Endothelial cell of umbilical vein (primary cell): ENCODE results near the gene WNK4. TPM values are rescaled to one million over a fixed set of nuclear protein-coding genes. Genes with fewer than 3 reads are reported as not detected.

Source experiments
- BruUV-seq: library from RNA; stranded (reverse); fragments of 400-500 nt; replicated peaks from 2 replicates; lab custom pipeline; 2021; lab: Mats Ljungman, UMichigan
- CTCF ChIA-PET: fragments of 300-600, 350-600 bp; sonication (Branson Sonifier 250); formaldehyde crosslinking; loops from one replicate; lab custom pipeline; 2021; ENCODE audit warnings: antibody characterized with exemption, inconsistent platforms; lab: Charles Lee
- POLR2A ChIA-PET: fragments of 300-600, 350-600 bp; sonication (Branson Sonifier 250); formaldehyde crosslinking; loops from one replicate; lab custom pipeline; 2021; ENCODE audit warnings: antibody characterized with exemption, inconsistent platforms; lab: Charles Lee
- DNase-seq: peaks from one replicate; pipeline ENCODE4 v3.0.0-alpha.2; 2011; ENCODE audit warnings: low read depth, low spot score
- FAIRE-seq: peaks from 2 replicates; lab custom pipeline; 2011; peaks lifted over from hg19 to GRCh38; lab: Jason Lieb, UNC
- H2AFZ ChIP-seq: 2 replicates; pipeline ENCODE4 v1.6.0; 2012; ENCODE audit warnings: low read depth, low read length, control low read depth, inconsistent platforms
- H3K27ac ChIP-seq: 2 replicates; pipeline ENCODE4 v1.5.1; 2011; ENCODE audit warnings: low read depth, mild to moderate bottlenecking, control low read depth, low read length, moderate library complexity; ENCODE audit not compliant: insufficient read depth
- H3K27me3 ChIP-seq, 2 experiments: 2 replicates each; pipeline versions ENCODE4 v1.6.0 to v1.6.1; 2011; ENCODE audit warnings: low read length in 2 of 2, mixed read lengths in 1 of 2; ENCODE audit not compliant: control insufficient read depth in 2 of 2, insufficient read depth in 2 of 2
- H3K36me3 ChIP-seq, 2 experiments: 2 replicates in 1 of 2; 3 replicates in 1 of 2; pipeline ENCODE4 v1.5.1; 2011; ENCODE audit warnings: low read length in 2 of 2, mild to moderate bottlenecking in 1 of 2, moderate library complexity in 1 of 2; ENCODE audit not compliant: control insufficient read depth in 2 of 2, insufficient read depth in 2 of 2; ENCODE audit errors: extremely low read depth in 1 of 2
- H3K4me1 ChIP-seq: 3 replicates; pipeline ENCODE4 v1.5.1; 2011; ENCODE audit warnings: mild to moderate bottlenecking, low read length; ENCODE audit not compliant: control insufficient read depth, insufficient read depth; ENCODE audit errors: extremely low read depth
- H3K4me2 ChIP-seq: 2 replicates; pipeline ENCODE4 v1.6.1; 2011; ENCODE audit warnings: low read length, control low read depth, mixed read lengths; ENCODE audit not compliant: insufficient read depth
- H3K4me3 ChIP-seq, 3 experiments: fragments of 200-600 bp in 1 of 3; sonication (generic), shearing (Covaris generic) in 1 of 3; replicated peaks in 1 of 3; 2 replicates each; pipeline ENCODE4 v1.5.1; 2011 to 2016; ENCODE audit warnings: control low read depth in 3 of 3, low read length in 3 of 3, mild to moderate bottlenecking in 2 of 3, inconsistent platforms in 1 of 3, low read depth in 1 of 3, moderate library complexity in 1 of 3; ENCODE audit not compliant: insufficient read depth in 1 of 3
- H3K79me2 ChIP-seq: 2 replicates; pipeline ENCODE4 v1.6.0; 2012; ENCODE audit warnings: low read length, inconsistent platforms; ENCODE audit not compliant: control insufficient read depth, insufficient read depth
- H3K9ac ChIP-seq: replicated peaks from 2 replicates; pipeline ENCODE3; 2011; ENCODE audit warnings: low read length, control low read depth; ENCODE audit not compliant: insufficient read depth; ENCODE audit errors: extremely low read depth
- H3K9me1 ChIP-seq: replicated peaks from 3 replicates; pipeline ENCODE4 v1.6.0; 2011; ENCODE audit warnings: mild to moderate bottlenecking, low read length; ENCODE audit not compliant: control insufficient read depth, insufficient read depth; ENCODE audit errors: extremely low read depth
- H3K9me3 ChIP-seq: replicated peaks from 2 replicates; pipeline ENCODE4 v1.5.1; 2012; ENCODE audit warnings: low read length, inconsistent platforms; ENCODE audit not compliant: control insufficient read depth, insufficient read depth
- H4K20me1 ChIP-seq: replicated peaks from 2 replicates; pipeline ENCODE3; 2011; ENCODE audit warnings: mild to moderate bottlenecking, low read length; ENCODE audit not compliant: control insufficient read depth, insufficient read depth; ENCODE audit errors: extremely low read depth
- CTCF ChIP-seq, 2 donors: IDR thresholded peaks; 1 replicate in 1 of 2; 2 replicates in 1 of 2; pipeline ENCODE4 v1.5.1; 2011; ENCODE audit warnings: low read length in 2 of 2, mild to moderate bottlenecking in 2 of 2, moderate library complexity in 2 of 2, control low read depth in 1 of 2, inconsistent platforms in 1 of 2, low read depth in 1 of 2; ENCODE audit not compliant: insufficient read depth in 1 of 2; ENCODE audit errors: extremely low read depth in 1 of 2
- EZH2 ChIP-seq: IDR thresholded peaks from 2 replicates; pipeline ENCODE4 v1.6.1; 2012; ENCODE audit warnings: borderline replicate concordance, low read depth, mild to moderate bottlenecking, moderate library complexity, low read length, inconsistent platforms; ENCODE audit not compliant: severe bottlenecking
- FOS ChIP-seq: IDR thresholded peaks from 2 replicates; pipeline ENCODE4 v1.6.1; 2011; ENCODE audit warnings: mild to moderate bottlenecking, low read length, moderate library complexity, borderline replicate concordance; ENCODE audit not compliant: insufficient read depth
- GATA2 ChIP-seq: IDR thresholded peaks from 2 replicates; pipeline ENCODE4 v1.7.0; 2011; ENCODE audit warnings: low read depth, mild to moderate bottlenecking, moderate library complexity, mixed read lengths, low read length; ENCODE audit not compliant: insufficient read length, insufficient read depth
- JUN ChIP-seq: IDR thresholded peaks from 2 replicates; pipeline ENCODE4 v1.6.1; 2011; ENCODE audit warnings: borderline replicate concordance, low read depth; ENCODE audit not compliant: insufficient read length, insufficient read depth
- MAX ChIP-seq: IDR thresholded peaks from 2 replicates; pipeline ENCODE4 v1.6.1; 2011; ENCODE audit not compliant: insufficient read depth, insufficient read length
- MYC ChIP-seq: IDR thresholded peaks from one replicate; pipeline ENCODE4 v1.6.1; 2011; ENCODE audit warnings: mild to moderate bottlenecking, low read depth, low read length
- POLR2A ChIP-seq: IDR thresholded peaks from 2 replicates; pipeline ENCODE4 v1.6.1; 2012; ENCODE audit warnings: low read depth, mild to moderate bottlenecking, control low read depth, low read length
- POLR2AphosphoS5 ChIP-seq: IDR thresholded peaks from 2 replicates; pipeline ENCODE4 v1.6.1; 2012; ENCODE audit warnings: low read depth, mild to moderate bottlenecking, control low read depth, low read length, moderate library complexity; ENCODE audit not compliant: insufficient read depth
- dilution Hi-C: fragments of 300-500 bp; cut with MboI; formaldehyde crosslinking; loops from one replicate; pipeline ENCODE4 v1.15.0; 2019; ENCODE audit warnings: low sequenced_read_pairs; ENCODE audit not compliant: extremely low pct_ligation_motif_present
- intact Hi-C: fragments of 100-400 bp; cut with micrococcal nuclease; formaldehyde crosslinking; loops from one replicate; pipeline ENCODE4 v1.10.0; 2022
- polyA plus RNA-seq, 4 experiments: library from polyadenylated mRNA; depleted of rRNA in 3 of 4; stranded (reverse) in 3 of 4; unstranded in 1 of 4; fragments of >200 nt; gene quantifications; 2 replicates each; pipeline versions ENCODE4 v1.2.1 to v1.2.3, GENCODE V29; 2011 to 2012; ENCODE audit warnings: missing spikeins in 1 of 4
- total RNA-seq: library from RNA; stranded (reverse); gene quantifications from 2 replicates; pipeline ENCODE4 v1.2.3, GENCODE V29; 2021

The WNK4 gene
- total and polyA plus RNA-seq, 2 donors (not counting 3 experiments of a cell fraction or from before 2014, with no cell fraction given) = 0.84 to 1.9 TPM

- CTCF ChIA-PET = interaction anchor here (0.7 to 3.2 kb wide), 5 partner anchors 22 to 38 kb away, joined by 3 to 14 read pairs (median 10); partner anchors contain the start of genes BECN1 and VPS25
- intact Hi-C loops = loop anchor here (1.0 to 2.0 kb wide), 3 partner anchors 24 to 53 kb away; partner anchors contain the start of genes EZH1 and PSME3
- peak overlapping the region; percentile 77 for H3K4me2 ChIP-seq
- H3K36me3 ChIP-seq = peaks cover 0 to 2% of the 10 kb centered on the region in 2 experiments
- BruUV-seq = no TSS peak
- FAIRE-seq = peak; percentile 60
- peak overlapping the region; percentile 64 for H3K9ac ChIP-seq
- dilution Hi-C loops = no loop called here
- H4K20me1 ChIP-seq = no peaks in the 10 kb centered on the region
- H2AFZ ChIP-seq = peak overlapping the region; percentile 56
- TF ChIP-seq POLR2AphosphoS5 = no peak
- no peak for TF ChIP-seq MYC
- TF ChIP-seq EZH2 = no peak
- no peak for TF ChIP-seq MAX
- no peak for TF ChIP-seq GATA2
- no peak for TF ChIP-seq POLR2A
- no peak for TF ChIP-seq CTCF (IDR thresholded peaks at IDR 0.05; ENCODE audit: extremely low read depth in 1 of 2, insufficient read depth in 1 of 2, low read depth in 1 of 2, low read length in 2 of 2)
- no peak for TF ChIP-seq FOS
- no peak for TF ChIP-seq JUN
- no peaks in the 10 kb centered on the region for H3K9me3 ChIP-seq
- peak overlapping the region; percentile 16 to 76 (median 71) for H3K4me3 ChIP-seq
- H3K9me1 ChIP-seq = no peaks in the 10 kb centered on the region
- H3K79me2 ChIP-seq = no peaks in the 10 kb centered on the region
- no peak for DNase-seq
- peaks cover 11% of the 10 kb centered on the region for H3K4me1 ChIP-seq
- H3K27ac ChIP-seq = no peak overlapping the region
- H3K27me3 ChIP-seq = no peaks in the 10 kb centered on the region
- POLR2A ChIA-PET = interaction anchor here (1.0 kb wide), 1 partner anchor 26 kb away, joined by 3 read pairs; the partner anchor contains the start of gene BECN1
These were observed 17.6 kb downstream of the WNK4 start for GRCh38 chr17:42798011-42798382.
